Right atrium auricular region (tissue), 2 donors: Measurements from ENCODE around the gene UGT1A6. TPM values are rescaled to one million over a fixed set of nuclear protein-coding genes. Genes with fewer than 3 reads are reported as not detected.
A peak's percentile ranks its signal among the peaks of the same experiment; 100 is the strongest.

Experiments used
- DNase-seq: peaks from one replicate; pipeline ENCODE4 v3.0.0-alpha.2; 2019; ENCODE audit warnings: low spot score
- H3K27ac ChIP-seq, 2 donors: fragments of 200-600 bp; sonication (generic); 1 replicate in 1 of 2; 2 replicates in 1 of 2; pipeline ENCODE4 v1.5.1; 2016 to 2019
- H3K27me3 ChIP-seq, 2 donors: fragments of 200-600 bp; sonication (generic); one replicate each; pipeline versions ENCODE4 v1.5.1 to v1.6.0; 2017 to 2019
- H3K36me3 ChIP-seq: fragments of 200-600 bp; sonication (generic); one replicate; pipeline ENCODE4 v1.5.1; 2016
- H3K4me1 ChIP-seq, 2 donors: fragments of 200-600 bp; sonication (generic); one replicate each; pipeline versions ENCODE4 v1.5.1 to v1.6.0; 2017 to 2019
- H3K4me3 ChIP-seq, 2 donors: fragments of 200-600 bp; sonication (generic); 1 replicate in 1 of 2; 2 replicates in 1 of 2; pipeline ENCODE4 v1.5.1; 2017 to 2019; ENCODE audit warnings: mild to moderate bottlenecking in 1 of 2, moderate library complexity in 1 of 2
- H3K9me3 ChIP-seq, 2 donors: fragments of 200-600 bp; sonication (generic); one replicate each; pipeline ENCODE4 v1.5.1; 2019
- CTCF ChIP-seq, 2 donors: fragments of 200-600 bp; sonication (generic); IDR thresholded peaks; one replicate each; pipeline ENCODE4 v1.5.1; 2019; ENCODE audit warnings: antibody characterized with exemption in 2 of 2
- total RNA-seq, 2 donors: library from RNA; depleted of rRNA; stranded (reverse); fragments of >200 nt; gene quantifications; one replicate each; pipeline ENCODE4 v1.1.0, GENCODE V29; 2016

The UGT1A6 gene
- total RNA-seq, 2 donors from 2014 or later: not detected

- no peak for TF ChIP-seq CTCF (IDR thresholded peaks at IDR 0.05)
- Histone ChIP-seq H3K4me1 (no peaks in the 10 kb centered on the region), H3K27ac (no peak overlapping the region), H3K27me3 (no peaks in the 10 kb centered on the region), H3K9me3 (no peaks in the 10 kb centered on the region), H3K4me3 (no peak overlapping the region), H3K36me3 (no peaks in the 10 kb centered on the region)
- DNase-seq: no peak
Observed at GRCh38 chr2:233791151-233791882, 98.6 kb downstream of the UGT1A6 start.

- DNase-seq: no peak
- TF ChIP-seq CTCF (IDR thresholded peaks at IDR 0.05): no peak
Observed at GRCh38 chr2:233791883-233792329, 99.2 kb downstream of the UGT1A6 start.

GRCh38 chr2:233792720-233793119 lies 100.0 kb downstream of the UGT1A6 start:
- Histone ChIP-seq H3K36me3 (no peaks in the 10 kb centered on the region), H3K4me3 (no peak overlapping the region), H3K9me3 (no peaks in the 10 kb centered on the region), H3K4me1 (no peaks in the 10 kb centered on the region), H3K27me3 (no peaks in the 10 kb centered on the region), H3K27ac (no peak overlapping the region)
- DNase-seq: no peak
- TF ChIP-seq CTCF (IDR thresholded peaks at IDR 0.05): no peak

More at GRCh38 chr2:233791883-233792329, 99.2 kb downstream of the UGT1A6 start:
- Histone ChIP-seq H3K4me3 (no peak overlapping the region), H3K4me1 (no peaks in the 10 kb centered on the region), H3K27ac (no peak overlapping the region), H3K9me3 (no peaks in the 10 kb centered on the region), H3K27me3 (no peaks in the 10 kb centered on the region), H3K36me3 (no peaks in the 10 kb centered on the region)

- Histone ChIP-seq H3K27me3 (no peaks in the 10 kb centered on the region), H3K27ac (no peak overlapping the region), H3K9me3 (no peaks in the 10 kb centered on the region), H3K36me3 (no peaks in the 10 kb centered on the region), H3K4me1 (no peaks in the 10 kb centered on the region), H3K4me3 (no peak overlapping the region)
- TF ChIP-seq CTCF (IDR thresholded peaks at IDR 0.05): no peak
- DNase-seq: no peak
Observed at GRCh38 chr2:233793465-233794127, 100.9 kb downstream of the UGT1A6 start.

GRCh38 chr2:233794128-233794658 lies 101.5 kb downstream of the UGT1A6 start:
- DNase-seq: peak; percentile 36
- H3K27ac ChIP-seq: no peak overlapping the region
- no peaks in the 10 kb centered on the region for H3K27me3 ChIP-seq
- H3K4me1 ChIP-seq: no peaks in the 10 kb centered on the region
- no peaks in the 10 kb centered on the region for H3K36me3 ChIP-seq
- no peaks in the 10 kb centered on the region for H3K9me3 ChIP-seq
- TF ChIP-seq CTCF (IDR thresholded peaks at IDR 0.05): no peak
- no peak overlapping the region for H3K4me3 ChIP-seq
